Stimulated activated CD4-positive, alpha-beta T cell treated with anti-CD3 and anti-CD28 coated beads, TNF-alpha, amount 100 ng/mL, for 24 hours (primary cell): ENCODE results near the gene STK24.
A peak's percentile ranks its signal among the peaks of the same experiment; 100 is the strongest.

ENCODE experiments used
- DNase-seq, 3 experiments: peaks; one replicate each; pipeline ENCODE4 v3.0.0-alpha.2; 2020; ENCODE audit warnings: low read depth in 3 of 3

Gene STK24

GRCh38 chr13:98511435-98511834 lies 65.5 kb downstream of the STK24 start:
- no peak for DNase-seq

- no peak for DNase-seq
Observed at GRCh38 chr13:98510156-98510509, 66.8 kb downstream of the STK24 start.

GRCh38 chr13:98509271-98510155 lies 67.4 kb downstream of the STK24 start:
- peak in 1 of 3 experiments; percentile 42 for DNase-seq

GRCh38 chr13:98508685-98509084 lies 68.2 kb downstream of the STK24 start:
- no peak for DNase-seq

GRCh38 chr13:98508280-98508679 lies 68.6 kb downstream of the STK24 start:
- no peak for DNase-seq

GRCh38 chr13:98507282-98507797 lies 69.6 kb downstream of the STK24 start:
- DNase-seq, result no peak

- no peak for DNase-seq
Observed at GRCh38 chr13:98506728-98507230, 70.1 kb downstream of the STK24 start.

GRCh38 chr13:98506322-98506721 lies 70.6 kb downstream of the STK24 start:
- DNase-seq, result no peak

- DNase-seq, result no peak
Observed at GRCh38 chr13:98505217-98505616, 71.7 kb downstream of the STK24 start.

- DNase-seq, result no peak
Observed at GRCh38 chr13:98504371-98504963, 72.4 kb downstream of the STK24 start.

GRCh38 chr13:98504029-98504351 lies 72.9 kb downstream of the STK24 start:
- no peak for DNase-seq

- no peak for DNase-seq
Observed at GRCh38 chr13:98503175-98504028, 73.5 kb downstream of the STK24 start.

GRCh38 chr13:98500963-98501421 lies 75.9 kb downstream of the STK24 start:
- DNase-seq, result no peak

GRCh38 chr13:98496966-98497365 lies 79.9 kb downstream of the STK24 start:
- DNase-seq, result no peak

GRCh38 chr13:98496479-98496791 lies 80.5 kb downstream of the STK24 start:
- DNase-seq, result no peak

GRCh38 chr13:98495627-98496478 lies 81.1 kb downstream of the STK24 start:
- DNase-seq, result no peak

GRCh38 chr13:98494769-98495168 lies 82.1 kb downstream of the STK24 start:
- DNase-seq, result no peak

GRCh38 chr13:98493042-98493712 lies 83.7 kb downstream of the STK24 start:
- DNase-seq, result no peak

GRCh38 chr13:98492335-98493041 lies 84.4 kb downstream of the STK24 start:
- no peak for DNase-seq

- no peak for DNase-seq
Observed at GRCh38 chr13:98490866-98491265, 86.0 kb downstream of the STK24 start.
